SK-N-SH (cell line): ENCODE results near the gene TGFB2. TPM values are rescaled to one million over a fixed set of nuclear protein-coding genes. Genes with fewer than 3 reads are reported as not detected.

ENCODE experiments used
- CTCF ChIA-PET: fragments of 300-600, 350-600 bp; formaldehyde crosslinking; extraction: SDS; loops from one replicate; lab custom pipeline; 2021; lab: Yijun Ruan, JAX
- POLR2A ChIA-PET: fragments of 350-600 bp; sonication (Branson Sonifier 250); formaldehyde crosslinking; extraction: SDS; loops from one replicate; lab custom pipeline; 2020; ENCODE audit warnings: antibody characterized with exemption, inconsistent platforms; lab: Yijun Ruan, JAX
- DNase-seq: peaks from one replicate; pipeline ENCODE4 v3.0.0; 2012
- H2AFZ ChIP-seq: fragments of 200-600 bp; sonication (generic); 2 replicates; pipeline ENCODE4 v1.8.1; 2016; ENCODE audit warnings: antibody characterized with exemption, mild to moderate bottlenecking, low read depth
- H3F3A ChIP-seq: fragments of 200-600 bp; sonication (generic); replicated peaks from 2 replicates; pipeline ENCODE3; 2016; ENCODE audit warnings: antibody characterized with exemption, mild to moderate bottlenecking; ENCODE audit not compliant: insufficient read depth
- H3K27ac ChIP-seq, 2 experiments: fragments of 200-500 bp in 1 of 2; fragments of 200-600 bp in 1 of 2; sonication (Bioruptor generic) in 1 of 2; sonication (generic), shearing (Covaris generic) in 1 of 2; 2 replicates each; pipeline versions ENCODE4 v1.5.1 to v1.6.1; 2014 to 2016; ENCODE audit warnings: low read depth in 2 of 2, inconsistent platforms in 1 of 2, low read length in 1 of 2, mild to moderate bottlenecking in 1 of 2, mixed read lengths in 1 of 2
- H3K27me3 ChIP-seq: fragments of 200-600 bp; sonication (generic), shearing (Covaris generic); 2 replicates; pipeline ENCODE4 v1.6.1; 2016; ENCODE audit warnings: mixed run types; ENCODE audit not compliant: insufficient read depth
- H3K36me3 ChIP-seq, 2 experiments: fragments of 200-500 bp in 1 of 2; fragments of 200-600 bp in 1 of 2; sonication (Bioruptor generic) in 1 of 2; sonication (generic) in 1 of 2; replicated peaks in 1 of 2; 2 replicates each; pipeline versions ENCODE3 to v1.5.1; 2014 to 2016; ENCODE audit warnings: low read length in 1 of 2, mild to moderate bottlenecking in 1 of 2; ENCODE audit not compliant: insufficient read depth in 2 of 2, control insufficient read depth in 1 of 2
- H3K4me1 ChIP-seq, 2 experiments: fragments of 200-500 bp in 1 of 2; fragments of 200-600 bp in 1 of 2; sonication (Bioruptor generic) in 1 of 2; sonication (generic), shearing (Covaris generic) in 1 of 2; 2 replicates each; pipeline versions ENCODE4 v1.5.1 to v1.6.1; 2014 to 2016; ENCODE audit warnings: low read depth in 1 of 2, low read length in 1 of 2, mixed run types in 1 of 2; ENCODE audit not compliant: insufficient read depth in 2 of 2, control insufficient read depth in 1 of 2
- H3K4me2 ChIP-seq: fragments of 200-600 bp; sonication (generic), shearing (Covaris generic); 2 replicates; pipeline ENCODE4 v1.6.1; 2017; ENCODE audit warnings: mixed run types
- H3K4me3 ChIP-seq, 2 experiments: fragments of 200-500 bp in 1 of 2; fragments of 200-600 bp in 1 of 2; sonication (Bioruptor generic) in 1 of 2; sonication (generic), shearing (Covaris generic) in 1 of 2; 2 replicates each; pipeline versions ENCODE4 v1.5.1 to v1.8.1; 2014 to 2016; ENCODE audit warnings: low read depth in 2 of 2, inconsistent platforms in 1 of 2, low read length in 1 of 2, mild to moderate bottlenecking in 1 of 2, mixed read lengths in 1 of 2, moderate library complexity in 1 of 2
- H3K79me2 ChIP-seq: fragments of 200-600 bp; sonication (generic); 2 replicates; pipeline ENCODE4 v1.8.1; 2017; ENCODE audit warnings: mild to moderate bottlenecking; ENCODE audit not compliant: insufficient read depth
- H3K9ac ChIP-seq: fragments of 200-600 bp; sonication (generic); 2 replicates; pipeline ENCODE4 v1.6.1; 2017; ENCODE audit warnings: mixed run types
- H3K9me2 ChIP-seq: fragments of 200-600 bp; sonication (generic); 2 replicates; pipeline ENCODE4 v1.6.1; 2017; ENCODE audit warnings: mixed run types
- H3K9me3 ChIP-seq: fragments of 200-600 bp; sonication (generic); 2 replicates; pipeline ENCODE4 v1.6.1; 2017; ENCODE audit warnings: mixed run types, mild to moderate bottlenecking, moderate library complexity
- H4K20me1 ChIP-seq: fragments of 200-600 bp; sonication (generic); 2 replicates; pipeline ENCODE4 v1.6.1; 2017; ENCODE audit warnings: mild to moderate bottlenecking, mixed run types; ENCODE audit not compliant: insufficient read depth
- CTCF ChIP-seq: fragments of 200-600 bp; sonication (generic); IDR thresholded peaks from 2 replicates; pipeline ENCODE4 v1.6.1; 2017; ENCODE audit warnings: antibody characterized with exemption, mild to moderate bottlenecking, moderate library complexity
- EZH2phosphoT487 ChIP-seq: fragments of 200-600 bp; sonication (generic); IDR thresholded peaks from 2 replicates; pipeline ENCODE4 v1.6.1; 2017; ENCODE audit warnings: low read depth, mixed run types, mild to moderate bottlenecking, antibody characterized with exemption, moderate library complexity, borderline replicate concordance
- FOSL2 ChIP-seq: IDR thresholded peaks from 2 replicates; pipeline ENCODE4 v1.4.0; 2012; ENCODE audit warnings: low read depth, mild to moderate bottlenecking, moderate library complexity, borderline replicate concordance
- FOXJ3 ChIP-seq: sonication (generic); formaldehyde crosslinking; IDR thresholded peaks from 2 replicates; pipeline ENCODE4 v1.5.1; 2020; ENCODE audit warnings: mild to moderate bottlenecking, missing genetic modification reagents
- FOXM1 ChIP-seq: IDR thresholded peaks from 2 replicates; pipeline ENCODE4 v1.4.0; 2012; ENCODE audit warnings: low read depth, mild to moderate bottlenecking
- IRF3 ChIP-seq: fragments of 150-350 bp; IDR thresholded peaks from 2 replicates; pipeline ENCODE4 v1.6.1; 2016; ENCODE audit warnings: mild to moderate bottlenecking, low read depth, low read length
- MXI1 ChIP-seq: IDR thresholded peaks from 2 replicates; pipeline ENCODE4 v1.6.1; 2012; ENCODE audit warnings: mild to moderate bottlenecking, low read depth, low read length, improper control_type of control experiment
- NFIC ChIP-seq: IDR thresholded peaks from 2 replicates; pipeline ENCODE4 v1.4.0; 2012; ENCODE audit warnings: borderline replicate concordance
- RCOR1 ChIP-seq: fragments of 150-350 bp; IDR thresholded peaks from 2 replicates; pipeline ENCODE4 v1.6.1; 2017; ENCODE audit warnings: antibody characterized with exemption, low read length
- REST ChIP-seq: IDR thresholded peaks from 2 replicates; pipeline ENCODE4 v1.6.1; 2012; ENCODE audit warnings: mild to moderate bottlenecking, low read depth, low read length, moderate library complexity
- SIN3A ChIP-seq: IDR thresholded peaks from 2 replicates; pipeline ENCODE4 v1.6.1; 2012; ENCODE audit warnings: low read depth, mild to moderate bottlenecking, low read length, moderate library complexity, borderline replicate concordance
- SMC3 ChIP-seq: IDR thresholded peaks from 2 replicates; pipeline ENCODE4 v1.6.1; 2012; ENCODE audit warnings: low read depth, low read length, improper control_type of control experiment
- TAF1 ChIP-seq: IDR thresholded peaks from 2 replicates; pipeline ENCODE4 v1.6.1; 2012; ENCODE audit warnings: low read depth, mild to moderate bottlenecking, low read length, moderate library complexity, borderline replicate concordance
- YY1 ChIP-seq: IDR thresholded peaks from 2 replicates; pipeline ENCODE4 v1.4.0; 2012; ENCODE audit warnings: low read depth, mild to moderate bottlenecking
- WGBS: methylation state at CpG from one replicate; pipeline ENCODE4 v1.1.6; 2017; ENCODE audit warnings: low lambda C conversion rate; 5-methylcytosine and 5-hydroxymethylcytosine counted together
- polyA plus RNA-seq, 3 experiments: library from polyadenylated mRNA; depleted of rRNA; stranded (reverse); fragments of >200 nt; gene quantifications; 2 replicates each; pipeline ENCODE4 v1.2.3, GENCODE V29; 2012

The TGFB2 gene
- polyA plus RNA-seq, 1 of the 3 experiments (the other 2 are of a cell fraction), result 2.4 TPM

GRCh38 chr1:218401441-218401997, 56.4 kb downstream of the TGFB2 start:
- H3K27me3 ChIP-seq, result no peaks in the 10 kb centered on the region
- ChIA-PET POLR2A (no interaction called here), CTCF (no interaction called here)
- H3F3A ChIP-seq, result no peaks in the 10 kb centered on the region
- no peaks in the 10 kb centered on the region for H3K4me1 ChIP-seq
- no peak overlapping the region for H2AFZ ChIP-seq
- H3K9me2 ChIP-seq, result no peaks in the 10 kb centered on the region
- 94% methylated on average over 12 of the region's 12 CpGs for WGBS
- TF ChIP-seq SMC3, result no peak
- TF ChIP-seq IRF3, result no peak
- no peak for TF ChIP-seq NFIC
- no peak for TF ChIP-seq YY1
- no peak for TF ChIP-seq FOXJ3
- no peak for TF ChIP-seq CTCF
- no peak for TF ChIP-seq EZH2phosphoT487
- no peak for TF ChIP-seq MXI1
- no peak for TF ChIP-seq RCOR1
- no peak for TF ChIP-seq FOXM1
- no peak for TF ChIP-seq FOSL2
- no peak overlapping the region for H3K4me2 ChIP-seq
- no peaks in the 10 kb centered on the region for H3K36me3 ChIP-seq
- no peak overlapping the region for H3K27ac ChIP-seq
- H3K9me3 ChIP-seq, result no peaks in the 10 kb centered on the region
- no peaks in the 10 kb centered on the region for H3K79me2 ChIP-seq
- no peak overlapping the region for H3K9ac ChIP-seq
- H4K20me1 ChIP-seq, result no peaks in the 10 kb centered on the region
- no peak overlapping the region for H3K4me3 ChIP-seq
- no peak for DNase-seq

GRCh38 chr1:218401998-218402785, 57.1 kb downstream of the TGFB2 start:
- no peaks in the 10 kb centered on the region for H3K79me2 ChIP-seq
- H3K27me3 ChIP-seq, result no peaks in the 10 kb centered on the region
- DNase-seq, result no peak
- H3K9me2 ChIP-seq, result no peaks in the 10 kb centered on the region
- no peak overlapping the region for H2AFZ ChIP-seq
- H4K20me1 ChIP-seq, result no peaks in the 10 kb centered on the region
- CTCF ChIA-PET, result no interaction called here
- H3K4me3 ChIP-seq, result no peak overlapping the region
- H3K9ac ChIP-seq, result no peak overlapping the region
- H3F3A ChIP-seq, result no peaks in the 10 kb centered on the region
- no peaks in the 10 kb centered on the region for H3K4me1 ChIP-seq
- POLR2A ChIA-PET, result no interaction called here
- 99% methylated on average over 4 of the region's 8 CpGs for WGBS
- H3K4me2 ChIP-seq, result no peak overlapping the region
- H3K36me3 ChIP-seq, result no peaks in the 10 kb centered on the region
- H3K27ac ChIP-seq, result no peak overlapping the region
- TF ChIP-seq TAF1, result no peak
- TF ChIP-seq REST, result no peak
- no peak for TF ChIP-seq SIN3A
- no peaks in the 10 kb centered on the region for H3K9me3 ChIP-seq
